ENCODE data around the gene TMEM91. TPM values are rescaled to one million over a fixed set of nuclear protein-coding genes. Genes with fewer than 3 reads are reported as not detected.
A peak's percentile ranks its signal among the peaks of the same experiment; 100 is the strongest.

TMEM91 gene
- total and polyA plus RNA-seq, 9 of the 15 experiments (the other 6 are each of a cell fraction or from before 2014, with no cell fraction given): 1.2 to 5.2 (median 2.7) TPM

GRCh38 chr19:41427647-41428480 is 51.5 kb downstream of the TMEM91 start (continued):
- TF ChIP-seq ZBTB2 (IDR thresholded peaks at IDR 0.05) (peak; percentile 75), TSC22D4 (tag; IDR thresholded peaks at IDR 0.05) (no peak), TFE3 (CRISPR knock-in tag; IDR thresholded peaks at IDR 0.05) (no peak), PURB (CRISPR knock-in tag; IDR thresholded peaks at IDR 0.05; ENCODE audit: low read depth) (no peak), CREB5 (CRISPR knock-in tag; IDR thresholded peaks at IDR 0.05) (no peak), HNRNPLL (IDR thresholded peaks at IDR 0.05; ENCODE audit: low read depth, low read length, poor library complexity, severe bottlenecking) (no peak), ZNF76 (CRISPR knock-in tag; IDR thresholded peaks at IDR 0.05; ENCODE audit: borderline replicate concordance) (no peak), SLC30A9 (CRISPR knock-in tag; IDR thresholded peaks at IDR 0.05) (no peak), FOXJ3 (CRISPR knock-in tag; IDR thresholded peaks at IDR 0.05) (no peak), SRSF7 (optimal IDR thresholded peaks at IDR 0.05; ENCODE audit: low read depth, low read length) (no peak), FOXP4 (CRISPR knock-in tag; IDR thresholded peaks at IDR 0.05; ENCODE audit: borderline replicate concordance) (no peak), MTA2 (IDR thresholded peaks at IDR 0.05; ENCODE audit: low read depth) (peak; percentile 48; the same call in 1 of the 2 replicates), HOXB6 (CRISPR knock-in tag; IDR thresholded peaks at IDR 0.05; ENCODE audit: borderline replicate concordance) (no peak), ZNF146 (CRISPR knock-in tag; IDR thresholded peaks at IDR 0.05; ENCODE audit: unreplicated experiment) (no peak), MCM2 (IDR thresholded peaks at IDR 0.05; ENCODE audit: low read depth) (no peak), PKNOX1 (IDR thresholded peaks at IDR 0.05) (peak; percentile 32), FOXP1 (CRISPR knock-in tag; IDR thresholded peaks at IDR 0.05) (no peak)

All from K562 (cell line).